Measurements from ENCODE around the gene PTTG1IP.

The PTTG1IP gene

DNA sequence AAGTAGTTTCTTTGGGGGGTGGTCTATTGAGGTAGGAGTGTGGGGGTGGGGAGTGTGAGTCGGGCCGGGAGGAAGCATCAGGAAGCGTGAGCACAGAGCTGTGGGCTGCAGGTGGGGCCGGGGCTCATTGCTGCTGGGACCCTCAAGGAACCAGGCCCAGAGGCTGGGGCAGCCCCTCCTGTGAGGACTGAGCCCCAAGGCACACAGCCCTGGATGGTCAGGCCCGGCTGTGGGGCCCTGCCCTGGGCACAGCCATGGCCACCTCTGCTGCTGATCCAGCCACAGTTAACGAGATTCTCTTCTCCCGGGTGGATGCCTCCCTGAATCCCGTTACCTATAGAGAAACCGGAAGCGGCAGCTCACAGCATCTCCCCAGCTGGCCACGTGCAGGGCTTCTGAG, 32.7 kb downstream of the PTTG1IP start:
- no peak overlapping the region for H3K4me3 ChIP-seq (ENCODE audit: low read length)
- no peak for DNase-seq (ENCODE audit: low read depth)
- TF ChIP-seq, protein P1, sequence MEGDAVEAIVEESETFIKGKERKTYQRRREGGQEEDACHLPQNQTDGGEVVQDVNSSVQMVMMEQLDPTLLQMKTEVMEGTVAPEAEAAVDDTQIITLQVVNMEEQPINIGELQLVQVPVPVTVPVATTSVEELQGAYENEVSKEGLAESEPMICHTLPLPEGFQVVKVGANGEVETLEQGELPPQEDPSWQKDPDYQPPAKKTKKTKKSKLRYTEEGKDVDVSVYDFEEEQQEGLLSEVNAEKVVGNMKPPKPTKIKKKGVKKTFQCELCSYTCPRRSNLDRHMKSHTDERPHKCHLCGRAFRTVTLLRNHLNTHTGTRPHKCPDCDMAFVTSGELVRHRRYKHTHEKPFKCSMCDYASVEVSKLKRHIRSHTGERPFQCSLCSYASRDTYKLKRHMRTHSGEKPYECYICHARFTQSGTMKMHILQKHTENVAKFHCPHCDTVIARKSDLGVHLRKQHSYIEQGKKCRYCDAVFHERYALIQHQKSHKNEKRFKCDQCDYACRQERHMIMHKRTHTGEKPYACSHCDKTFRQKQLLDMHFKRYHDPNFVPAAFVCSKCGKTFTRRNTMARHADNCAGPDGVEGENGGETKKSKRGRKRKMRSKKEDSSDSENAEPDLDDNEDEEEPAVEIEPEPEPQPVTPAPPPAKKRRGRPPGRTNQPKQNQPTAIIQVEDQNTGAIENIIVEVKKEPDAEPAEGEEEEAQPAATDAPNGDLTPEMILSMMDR (conservative IDR thresholded peaks at IDR 0.05; ENCODE audit: low read depth, low read length) = no peak

DNA sequence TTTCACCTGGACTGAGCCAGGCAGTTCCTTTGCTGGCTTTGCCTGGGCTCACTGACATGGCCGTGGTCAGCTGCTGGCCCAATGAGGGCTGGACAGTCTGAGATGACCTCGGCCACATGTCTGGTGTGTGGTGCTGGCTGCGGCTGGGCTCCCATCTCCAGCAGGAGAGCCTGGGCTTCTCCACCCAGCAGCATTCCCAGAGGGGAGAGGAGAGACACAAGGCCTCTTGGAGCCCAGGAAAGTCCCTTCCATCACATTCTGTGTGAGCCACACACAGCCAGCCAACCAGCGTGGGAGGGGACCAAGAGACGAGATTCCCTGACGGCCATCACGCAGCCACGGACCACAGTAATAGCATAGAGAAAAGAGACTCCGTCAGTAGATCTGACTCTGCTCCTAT, 34.5 kb downstream of the PTTG1IP start:
- no peak for DNase-seq (ENCODE audit: low read depth)
- TF ChIP-seq, protein P1 (conservative IDR thresholded peaks at IDR 0.05; ENCODE audit: low read depth, low read length) = no peak
- no peak overlapping the region for H3K4me3 ChIP-seq (ENCODE audit: low read length)

DNA sequence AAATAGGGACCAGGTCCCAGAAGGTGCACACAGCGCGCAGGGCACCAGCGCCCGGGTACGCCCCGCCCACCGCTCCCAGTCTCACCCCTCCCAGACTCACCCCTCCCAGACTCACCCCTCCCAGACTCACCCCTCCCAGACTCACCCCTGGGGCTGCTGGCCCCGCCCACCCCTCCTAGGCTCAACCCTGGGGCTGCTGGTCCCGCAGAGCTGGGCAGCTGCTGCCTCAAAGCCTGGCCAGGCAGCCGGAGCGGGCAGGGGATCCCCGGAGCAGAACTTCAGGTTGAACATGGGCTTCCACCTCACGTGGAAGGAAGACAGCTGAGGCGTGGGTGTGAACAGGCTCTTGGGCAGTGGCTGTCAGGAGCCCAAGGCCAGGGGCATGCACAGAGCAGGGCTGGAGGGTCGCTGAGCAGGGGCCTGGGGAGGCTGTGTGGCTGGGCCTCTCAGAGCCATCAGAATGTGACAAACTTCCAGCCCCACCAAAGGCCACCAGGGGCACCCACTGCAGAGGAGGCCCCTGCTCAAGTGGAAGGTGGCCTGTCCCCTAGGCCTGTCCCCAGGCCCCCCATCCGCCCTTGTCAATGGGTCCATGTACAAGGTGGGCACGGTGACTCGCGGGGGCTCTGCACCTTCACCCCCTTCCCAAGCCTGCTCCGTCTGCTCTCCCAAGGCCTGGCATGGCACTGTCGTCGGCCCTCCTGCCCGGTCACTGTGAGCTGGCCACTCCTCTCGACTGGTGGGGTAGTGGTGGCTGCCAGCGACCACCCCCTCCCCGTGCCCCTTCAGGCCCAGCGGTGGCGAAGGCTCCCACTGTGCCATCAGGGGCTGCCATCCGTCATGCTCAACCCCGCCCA, 35.2 kb downstream of the PTTG1IP start:
- DNase-seq (ENCODE audit: low read depth) = no peak
- TF ChIP-seq, protein P1 (conservative IDR thresholded peaks at IDR 0.05; ENCODE audit: low read depth, low read length) = no peak
- no peak overlapping the region for H3K4me3 ChIP-seq (ENCODE audit: low read length)

GRCh38 chr21:44837537-44837936, 36.0 kb downstream of the PTTG1IP start:
- no peak for DNase-seq (ENCODE audit: low read depth)
- TF ChIP-seq, protein P1 (conservative IDR thresholded peaks at IDR 0.05; ENCODE audit: low read depth, low read length) = no peak
- no peak overlapping the region for H3K4me3 ChIP-seq (ENCODE audit: low read length)

DNA sequence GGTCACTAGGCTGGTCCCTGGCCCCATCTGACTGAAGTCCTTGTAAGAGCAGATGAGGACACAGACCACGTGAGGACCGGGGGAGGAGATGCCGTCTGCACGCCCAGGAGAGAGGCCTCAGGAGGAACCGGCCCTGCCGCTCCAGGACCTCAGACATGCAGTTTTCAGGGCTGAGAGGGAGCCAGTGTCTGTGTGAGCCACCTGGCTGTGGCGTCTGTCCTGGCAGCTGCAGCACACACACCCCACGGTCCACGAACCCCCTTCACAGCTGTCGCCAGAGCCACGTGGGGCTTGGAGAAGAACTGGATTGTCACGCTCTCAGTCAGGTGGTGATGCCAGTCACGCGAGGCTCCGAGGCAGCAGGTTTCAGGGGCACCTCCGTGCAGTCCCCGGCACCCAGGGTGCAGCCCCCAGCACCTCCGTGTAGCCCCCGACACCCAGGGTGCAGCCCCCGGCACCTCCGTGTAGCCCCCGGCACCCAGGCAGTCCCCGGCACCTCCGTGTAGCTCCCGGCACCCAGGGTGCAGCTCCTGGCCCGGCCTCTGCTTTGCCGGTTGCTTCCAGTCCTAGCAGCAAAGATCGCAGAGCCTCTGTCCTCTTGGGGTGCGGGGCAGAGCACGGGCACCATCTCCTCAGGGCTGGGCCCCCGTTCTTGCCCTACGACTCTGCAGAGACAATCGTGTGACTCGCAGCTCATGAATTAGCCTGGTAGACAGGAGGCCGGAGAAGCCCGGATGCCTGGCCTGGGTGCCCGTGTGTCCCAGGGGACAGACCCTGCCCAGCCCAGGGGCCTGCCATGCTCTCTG, 36.6 kb downstream of the PTTG1IP start:
- TF ChIP-seq, protein P1 (conservative IDR thresholded peaks at IDR 0.05; ENCODE audit: low read depth, low read length) = no peak
- H3K4me3 ChIP-seq (ENCODE audit: low read length) = no peak overlapping the region
- no peak for DNase-seq (ENCODE audit: low read depth)

GRCh38 chr21:44836349-44836665, 37.2 kb downstream of the PTTG1IP start:
- DNase-seq (ENCODE audit: low read depth) = no peak
- no peak overlapping the region for H3K4me3 ChIP-seq (ENCODE audit: low read length)
- TF ChIP-seq, protein P1 (conservative IDR thresholded peaks at IDR 0.05; ENCODE audit: low read depth, low read length) = no peak

DNA sequence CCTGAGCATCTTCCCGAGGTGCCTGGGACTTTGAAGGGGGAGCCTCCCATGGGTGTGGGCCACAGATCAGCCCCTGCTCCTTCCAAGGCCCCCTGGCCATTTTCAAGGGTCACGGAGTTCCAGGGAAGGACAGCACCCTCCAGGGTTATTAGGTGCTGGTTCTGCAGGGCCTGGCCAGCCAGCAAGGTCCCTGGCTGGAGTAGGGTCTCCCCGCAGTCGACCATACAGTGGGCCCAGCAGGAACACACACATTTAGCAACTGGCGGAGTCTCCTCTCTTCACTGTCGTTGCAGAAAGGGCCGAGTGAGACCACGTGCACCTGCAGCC, 37.9 kb downstream of the PTTG1IP start:
- TF ChIP-seq, protein P1 (conservative IDR thresholded peaks at IDR 0.05; ENCODE audit: low read depth, low read length) = no peak
- H3K4me3 ChIP-seq (ENCODE audit: low read length) = no peak overlapping the region
- DNase-seq (ENCODE audit: low read depth) = no peak
